Activated gamma-delta T cell treated with Interleukin-2 at 50 U/mL for 16 hours (primary cell): ENCODE results near the gene WDR90.
"Not testable (repeated sequence)": the region's sequence is repeated elsewhere in the genome, so short reads cannot be mapped to it uniquely, and the experiment has no call there.

Experiments
- DNase-seq: peaks from one replicate; pipeline ENCODE4 v3.0.0-alpha.2; 2020

WDR90 gene

GRCh38 chr16:710500-711075, 61.4 kb downstream of the WDR90 start:
- no peak for DNase-seq

- no peak for DNase-seq
Measured at GRCh38 chr16:711084-711483, 61.9 kb downstream of the WDR90 start.

DNA sequence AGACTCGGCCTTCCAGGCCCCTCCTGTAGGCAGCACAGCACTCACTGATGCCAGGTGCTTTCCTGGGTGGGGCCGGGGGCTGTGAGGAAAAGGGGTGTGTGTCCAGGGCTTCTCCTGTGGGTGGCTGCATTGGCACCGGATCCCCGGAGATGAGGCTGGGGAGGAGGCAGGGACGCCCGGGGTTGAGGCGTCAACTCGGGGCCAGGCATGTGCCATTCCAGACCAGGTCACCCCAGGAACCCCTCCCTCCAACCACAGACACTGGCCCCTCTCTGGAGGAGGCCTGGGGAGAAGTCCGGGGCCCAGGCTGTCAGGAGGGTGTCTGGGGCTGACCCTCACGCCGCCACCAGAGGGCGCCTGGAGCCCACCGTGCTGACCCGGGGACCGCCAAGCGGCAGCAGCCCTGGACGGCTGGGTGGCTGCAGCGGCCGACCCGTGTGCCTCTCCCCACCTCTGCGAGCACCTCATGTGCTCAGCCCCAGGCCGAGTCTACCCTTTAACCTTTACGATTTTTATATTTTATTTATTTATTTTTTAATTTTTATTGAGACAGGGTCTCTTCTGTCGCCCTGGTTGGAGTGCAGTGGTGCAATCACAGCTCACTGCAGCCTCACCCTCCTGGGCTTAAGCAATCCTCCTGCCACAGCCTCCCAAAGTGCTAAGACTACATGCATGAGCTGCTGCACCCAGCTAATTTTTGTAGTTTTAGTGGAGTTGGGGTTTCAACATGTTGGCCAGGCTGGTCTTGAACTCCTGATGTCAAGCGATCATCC, 62.6 kb downstream of the WDR90 start:
- DNase-seq = peak; percentile 83

- DNase-seq = not testable (repeated sequence)
Measured at GRCh38 chr16:712740-713250, 63.6 kb downstream of the WDR90 start.

DNA sequence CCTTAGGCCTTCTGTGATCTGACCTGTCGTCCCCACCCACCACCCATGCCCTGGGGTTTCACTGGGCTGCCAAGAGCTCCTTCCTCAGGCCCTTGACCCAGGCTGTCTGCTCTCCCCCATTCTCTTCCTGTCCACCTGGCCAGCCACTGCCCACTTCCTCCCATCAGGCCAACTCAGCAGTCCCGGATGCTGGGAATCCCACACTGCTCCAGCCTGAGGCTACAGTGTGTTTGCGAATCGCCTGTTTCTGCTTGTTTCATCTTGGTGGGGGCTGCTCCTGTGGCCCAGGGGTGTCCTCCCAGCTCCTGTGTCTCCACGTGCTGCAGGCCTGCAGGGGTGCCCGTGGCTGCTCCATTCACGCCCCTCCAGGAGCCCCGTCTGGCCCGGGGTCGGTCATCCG, 64.9 kb downstream of the WDR90 start:
- no peak for DNase-seq

DNA sequence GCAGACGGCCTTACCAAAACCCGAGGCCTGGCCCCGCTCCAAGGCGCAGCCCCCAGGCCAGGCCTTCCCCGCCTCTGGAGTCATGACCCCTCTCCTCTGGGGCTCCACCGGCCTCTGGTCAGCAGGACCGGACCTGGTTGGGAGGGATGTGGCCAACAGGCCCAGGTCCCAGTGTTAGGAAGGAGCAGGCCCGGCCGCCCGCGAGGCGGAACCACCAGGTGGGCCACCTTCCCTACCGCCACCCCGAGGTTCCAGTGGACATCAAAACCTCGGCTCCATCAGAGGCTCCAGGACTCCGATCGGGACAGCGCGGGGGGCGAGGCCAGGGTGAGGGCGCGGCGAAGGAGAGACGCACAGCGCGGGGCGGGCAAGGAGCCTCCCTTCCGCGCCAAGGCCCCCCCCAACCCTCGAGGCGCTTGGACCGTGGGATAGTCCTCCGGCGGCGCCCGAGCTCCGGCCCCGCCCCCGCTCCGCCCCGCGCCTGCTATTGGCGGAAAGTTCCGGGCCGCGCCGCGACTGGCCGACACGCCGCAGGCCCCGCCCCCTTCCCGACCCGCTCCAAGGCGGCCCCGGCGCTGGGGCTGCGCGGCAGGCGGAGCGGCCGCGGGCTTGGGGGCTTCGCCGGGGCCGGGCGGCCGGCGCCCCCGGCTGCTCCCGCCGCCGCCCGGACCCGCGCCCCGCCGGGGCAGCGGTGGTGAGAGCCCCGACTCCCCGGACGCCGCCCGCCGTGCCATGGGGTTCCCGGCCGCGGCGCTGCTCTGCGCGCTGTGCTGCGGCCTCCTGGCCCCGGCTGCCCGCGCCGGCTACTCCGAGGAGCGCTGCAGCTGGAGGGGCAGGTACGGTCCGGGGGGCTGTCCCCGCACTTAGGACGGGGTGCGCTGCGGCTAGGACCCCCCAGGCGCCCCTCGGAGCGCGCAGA, 65.7 kb downstream of the WDR90 start, which contains the start of gene METRN:
METRN (plus strand) TSS at position 561 of the 919 bp plus-strand sequence; CDS start at position 733, 172 bp downstream.
- DNase-seq = peak; percentile 90

- no peak for DNase-seq
Measured at GRCh38 chr16:715477-716199, 66.5 kb downstream of the WDR90 start.

DNA sequence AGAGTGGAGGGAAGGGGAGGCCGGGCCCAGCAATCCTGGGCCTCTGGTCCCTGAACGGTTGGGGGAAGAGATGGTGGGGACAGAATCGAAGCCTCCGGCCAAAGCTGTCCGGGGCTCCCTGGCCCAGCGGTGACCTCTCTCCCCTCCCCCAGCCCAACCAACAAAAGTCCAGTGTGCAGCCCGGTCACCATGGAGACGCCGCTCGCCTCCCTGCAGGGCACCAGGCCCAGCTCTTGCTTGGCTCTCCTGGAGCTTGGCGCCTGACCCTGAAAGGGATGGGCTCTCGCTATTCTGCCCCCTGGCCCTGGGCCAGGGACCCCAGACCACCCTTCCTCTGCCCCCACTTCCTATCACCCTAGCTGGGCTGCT, 67.0 kb downstream of the WDR90 start:
- no peak for DNase-seq

DNA sequence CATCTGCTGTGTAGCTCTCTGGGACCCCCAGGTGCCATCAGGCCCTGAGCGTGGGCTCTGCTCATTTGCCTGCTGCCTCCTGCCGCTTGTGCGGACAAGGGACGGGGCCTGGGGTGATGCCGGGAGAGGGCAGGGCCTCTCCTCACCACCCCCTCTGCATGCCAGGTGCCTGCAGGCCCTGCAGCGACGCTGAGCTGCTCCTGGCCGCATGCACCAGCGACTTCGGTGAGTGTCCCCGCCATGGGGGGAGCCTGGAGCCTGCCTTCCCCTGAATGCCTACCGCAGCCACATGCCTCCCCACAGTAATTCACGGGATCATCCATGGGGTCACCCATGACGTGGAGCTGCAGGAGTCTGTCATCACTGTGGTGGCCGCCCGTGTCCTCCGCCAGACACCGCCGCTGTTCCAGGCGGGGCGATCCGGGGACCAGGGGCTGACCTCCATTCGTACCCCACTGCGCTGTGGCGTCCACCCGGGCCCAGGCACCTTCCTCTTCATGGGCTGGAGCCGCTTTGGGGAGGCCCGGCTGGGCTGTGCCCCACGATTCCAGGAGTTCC, 67.7 kb downstream of the WDR90 start:
- DNase-seq = no peak
